T-helper 22 cell (primary cell): ENCODE data around the gene FAM186B.
A peak's percentile ranks its signal among the peaks of the same experiment; 100 is the strongest.

Experiments used
- DNase-seq: peaks from one replicate; pipeline ENCODE4 v3.0.0-alpha.2; 2020; ENCODE audit warnings: low read depth

FAM186B gene

GRCh38 chr12:49567611-49568441, 37.6 kb downstream of the FAM186B start, which contains the start of gene MCRS1:
MCRS1 (minus strand) TSS chr12:49568142; CDS start chr12:49566731, 1,411 bp downstream.
- DNase-seq: peak; percentile 81

DNA sequence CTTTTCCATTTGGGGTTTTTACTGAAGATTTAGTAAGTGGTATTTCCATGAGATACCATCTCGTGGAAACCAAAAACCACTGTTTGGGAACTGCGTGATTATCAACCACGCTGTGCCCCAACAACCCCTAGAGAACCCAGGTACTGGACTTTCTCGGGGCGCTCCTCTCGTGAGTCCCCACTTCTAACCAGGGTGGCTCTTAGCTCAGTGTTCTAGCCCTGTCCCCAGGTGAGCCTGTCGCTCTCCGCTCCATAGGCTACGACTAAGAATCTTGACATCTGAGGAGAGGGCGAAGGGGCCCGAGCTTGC, 38.2 kb downstream of the FAM186B start:
- DNase-seq: no peak

DNA sequence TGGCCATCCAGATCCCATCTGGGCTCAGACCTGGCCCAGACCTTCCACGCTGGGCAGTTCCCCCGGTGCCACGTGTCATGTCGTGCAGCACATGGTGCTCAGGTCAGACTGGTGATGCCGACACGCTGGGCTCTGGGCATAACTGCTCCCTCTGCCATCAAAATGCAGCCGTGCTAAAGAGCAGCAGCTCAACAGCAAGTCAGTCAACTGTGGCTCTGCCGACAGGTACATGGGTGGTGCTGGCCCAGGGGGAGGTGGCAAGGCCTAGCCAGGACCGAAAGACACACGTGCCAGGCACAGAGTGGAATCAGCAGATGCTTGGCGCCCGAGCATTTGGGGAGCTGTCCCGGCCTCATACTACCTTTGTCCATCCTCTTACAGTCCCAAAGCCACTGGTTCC, 39.1 kb downstream of the FAM186B start:
- no peak for DNase-seq

- no peak for DNase-seq
These were observed 39.8 kb downstream of the FAM186B start for GRCh38 chr12:49565406-49566265.

DNA sequence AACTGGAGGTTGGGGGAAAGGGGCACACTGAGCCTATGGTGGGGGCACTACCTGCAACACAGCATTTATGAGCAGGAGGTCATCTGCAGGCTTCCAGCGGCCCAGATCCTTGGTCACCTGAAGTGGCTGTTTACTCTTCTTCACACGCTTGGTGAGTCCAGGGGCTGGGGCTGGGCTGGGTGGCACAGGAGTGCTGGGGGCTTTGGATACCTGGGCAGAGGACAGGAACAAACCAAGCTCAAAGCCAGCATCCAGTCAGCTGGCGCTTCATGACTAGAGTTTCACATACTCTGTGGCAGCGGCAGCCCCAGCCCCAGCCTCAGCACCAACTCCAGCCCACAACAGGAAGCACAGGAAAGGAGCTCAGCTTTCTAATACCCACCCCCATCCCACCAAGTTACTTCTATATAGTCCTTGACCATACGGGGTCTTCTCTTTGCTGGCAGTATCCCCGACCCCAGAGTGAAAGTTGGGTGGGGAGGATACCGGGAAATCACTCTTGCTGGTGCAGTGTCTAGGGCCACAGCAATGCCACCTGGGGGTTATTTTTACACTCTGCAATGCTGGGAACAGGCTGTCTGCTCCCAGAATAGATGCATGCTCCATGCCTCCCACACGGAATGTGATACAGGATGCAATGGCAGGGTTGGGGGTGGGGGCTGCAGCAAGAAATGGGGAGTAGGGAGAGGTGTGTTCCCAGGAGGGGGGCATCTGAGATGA, 40.6 kb downstream of the FAM186B start:
- no peak for DNase-seq

DNA sequence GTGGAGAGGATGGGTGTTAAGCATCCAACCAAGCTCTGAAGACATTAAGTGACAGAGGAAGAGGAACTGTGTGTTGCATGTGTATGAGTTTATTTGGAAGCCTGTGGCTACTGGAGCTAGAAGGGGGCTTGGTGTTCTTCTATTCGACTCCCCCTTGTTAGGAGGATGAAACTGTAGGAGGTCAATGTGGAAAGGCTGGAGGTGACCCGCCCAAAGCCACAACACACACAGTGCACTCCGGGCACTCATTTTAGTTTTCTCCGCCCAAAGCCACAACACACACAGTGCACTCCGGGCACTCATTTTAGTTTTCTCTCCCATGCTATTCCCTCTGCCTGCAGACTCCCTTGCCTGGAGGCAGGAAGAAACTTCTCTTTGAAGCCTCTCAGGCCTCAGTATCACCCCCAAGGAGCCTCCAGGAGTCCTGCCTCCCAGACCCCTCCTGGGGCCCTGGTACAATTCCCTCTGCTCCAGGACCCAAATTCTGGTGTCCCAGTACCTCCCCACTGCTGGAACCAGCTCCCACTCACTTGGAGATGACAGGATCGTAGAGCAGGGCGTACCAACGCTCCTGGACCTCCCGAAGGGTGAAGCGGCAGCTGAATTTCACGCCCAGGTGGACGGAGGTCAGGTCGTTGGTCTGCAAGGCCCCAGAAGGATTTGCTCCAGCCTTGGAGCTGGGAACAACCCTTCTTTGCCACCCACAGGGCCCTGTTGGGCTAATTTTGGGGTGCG, 41.3 kb downstream of the FAM186B start:
- no peak for DNase-seq

DNA sequence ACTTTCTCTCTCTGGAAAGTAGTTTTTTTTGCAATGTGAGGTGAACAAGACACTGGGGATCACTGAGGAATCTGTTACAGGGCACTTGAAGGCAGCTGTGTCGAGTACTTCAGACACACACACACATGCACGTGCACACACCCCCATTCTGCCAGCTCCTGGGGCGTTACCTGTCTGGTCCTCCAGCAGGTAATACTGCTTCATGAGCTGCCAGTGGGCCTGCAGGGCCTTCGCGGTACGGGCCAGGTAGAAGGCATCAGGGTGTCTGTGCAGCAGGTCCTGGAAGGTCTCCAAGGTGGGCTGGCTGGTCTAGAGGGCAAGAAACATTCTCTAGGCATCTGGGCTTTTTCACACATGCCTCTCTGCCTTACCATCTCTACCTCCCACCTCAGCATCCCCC, 42.6 kb downstream of the FAM186B start:
- DNase-seq: no peak

- DNase-seq: no peak
These were observed 43.2 kb downstream of the FAM186B start for GRCh38 chr12:49562233-49562632.

DNA sequence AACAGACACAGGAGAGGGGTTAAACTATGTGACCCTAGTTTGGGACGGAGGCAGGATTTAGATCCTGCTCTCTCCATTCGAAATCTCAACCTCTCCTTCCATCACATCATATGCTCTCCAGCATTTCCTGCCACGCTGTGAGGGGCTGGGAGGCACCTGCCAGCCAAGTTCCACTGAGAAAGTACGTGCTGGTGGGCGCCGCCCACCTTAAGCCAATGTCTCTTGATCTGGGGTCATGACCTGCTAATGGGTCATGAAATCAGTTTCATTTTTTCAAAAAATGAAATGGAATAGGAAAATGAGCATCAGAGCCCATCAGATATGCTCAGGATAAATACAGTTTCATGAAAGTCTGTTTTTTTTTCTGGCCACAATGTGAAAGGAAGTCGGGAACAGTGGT, 44.7 kb downstream of the FAM186B start:
- DNase-seq: no peak

DNA sequence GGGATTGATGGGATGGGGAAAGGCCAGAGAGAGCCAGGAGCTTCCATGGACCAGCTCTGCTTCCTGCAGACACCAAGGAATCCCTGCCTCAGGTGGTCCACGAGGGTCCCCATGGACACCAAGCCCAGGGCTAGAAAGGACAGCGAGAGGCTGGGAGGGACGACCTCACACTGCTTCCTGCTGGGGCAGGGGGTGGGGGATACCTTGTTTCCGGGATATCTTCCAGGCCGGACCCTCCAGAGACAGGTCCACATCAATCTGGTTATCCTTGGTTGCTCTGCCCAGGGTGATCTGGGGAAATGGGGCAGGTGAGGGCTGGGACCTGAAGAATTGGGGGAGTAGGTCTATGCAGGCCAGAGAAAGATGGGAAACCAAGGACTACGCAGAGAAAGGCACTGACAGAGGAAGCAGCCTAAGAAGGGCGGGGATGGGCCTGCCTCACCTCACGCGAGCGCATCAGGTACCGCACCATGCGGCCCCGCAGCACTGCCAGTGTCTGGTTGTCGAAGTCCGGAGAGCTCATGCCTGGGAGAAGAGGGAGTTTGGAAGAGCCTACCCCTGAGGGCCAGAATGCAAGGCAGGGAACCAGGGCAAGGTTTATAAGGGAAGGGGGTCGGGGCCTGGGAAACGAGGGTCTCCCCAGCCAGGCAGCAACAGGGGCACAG, 46.3 kb downstream of the FAM186B start:
- DNase-seq: no peak

DNA sequence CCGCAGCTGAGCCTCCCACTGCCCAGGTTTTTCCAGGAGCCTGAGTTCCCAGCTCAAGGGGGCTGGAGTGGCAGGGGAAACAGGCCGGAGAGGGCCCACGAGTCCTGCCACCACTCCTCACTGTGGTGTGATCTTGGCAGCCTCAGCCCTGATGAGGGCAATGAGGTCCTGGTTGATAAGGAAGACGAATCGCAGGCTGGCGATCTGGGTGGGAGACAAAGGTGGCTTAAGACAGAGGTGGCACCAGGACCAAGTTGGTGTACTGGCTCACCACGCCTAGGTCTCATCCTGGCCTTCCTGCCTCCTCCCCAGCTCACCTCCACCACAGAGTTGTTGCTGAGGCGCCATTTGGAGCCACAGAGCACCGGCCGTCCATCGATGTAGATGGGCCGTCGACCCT, 46.9 kb downstream of the FAM186B start:
- DNase-seq: no peak

- DNase-seq: no peak
These were observed 47.6 kb downstream of the FAM186B start for GRCh38 chr12:49557917-49558215.

DNA sequence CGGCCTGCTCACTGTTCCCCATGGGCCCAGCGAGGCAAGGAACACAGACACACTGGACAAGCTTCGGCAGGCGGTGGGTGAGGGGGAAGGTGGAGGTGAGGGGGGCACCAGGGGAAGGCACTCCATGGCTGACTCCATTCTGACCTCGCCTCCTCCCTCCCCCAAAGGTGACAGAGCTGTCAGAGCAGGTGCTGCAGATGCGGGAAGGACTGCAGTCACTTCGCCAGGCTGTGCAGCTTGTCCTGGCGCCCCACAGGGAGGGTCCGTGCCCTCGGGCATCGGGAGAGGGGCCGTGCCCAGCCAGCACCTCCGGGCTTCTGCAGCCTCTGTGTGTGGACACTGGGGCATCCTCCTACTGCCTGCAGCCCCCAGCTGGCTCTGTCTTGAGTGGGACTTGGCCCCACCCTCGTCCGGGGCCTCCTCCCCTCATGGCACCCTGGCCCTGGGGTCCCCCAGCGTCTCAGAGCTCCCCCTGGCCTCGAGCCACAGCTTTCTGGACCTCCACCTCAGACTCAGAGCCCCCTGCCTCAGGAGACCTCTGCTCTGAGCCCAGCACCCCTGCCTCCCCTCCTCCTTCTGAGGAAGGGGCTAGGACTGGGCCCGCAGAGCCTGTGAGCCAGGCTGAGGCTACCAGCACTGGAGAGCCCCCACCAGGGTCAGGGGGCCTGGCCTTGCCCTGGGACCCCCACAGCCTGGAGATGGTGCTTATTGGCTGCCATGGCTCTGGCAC, 48.1 kb downstream of the FAM186B start:
- no peak for DNase-seq

GRCh38 chr12:49556391-49557186, 48.9 kb downstream of the FAM186B start:
- no peak for DNase-seq

DNA sequence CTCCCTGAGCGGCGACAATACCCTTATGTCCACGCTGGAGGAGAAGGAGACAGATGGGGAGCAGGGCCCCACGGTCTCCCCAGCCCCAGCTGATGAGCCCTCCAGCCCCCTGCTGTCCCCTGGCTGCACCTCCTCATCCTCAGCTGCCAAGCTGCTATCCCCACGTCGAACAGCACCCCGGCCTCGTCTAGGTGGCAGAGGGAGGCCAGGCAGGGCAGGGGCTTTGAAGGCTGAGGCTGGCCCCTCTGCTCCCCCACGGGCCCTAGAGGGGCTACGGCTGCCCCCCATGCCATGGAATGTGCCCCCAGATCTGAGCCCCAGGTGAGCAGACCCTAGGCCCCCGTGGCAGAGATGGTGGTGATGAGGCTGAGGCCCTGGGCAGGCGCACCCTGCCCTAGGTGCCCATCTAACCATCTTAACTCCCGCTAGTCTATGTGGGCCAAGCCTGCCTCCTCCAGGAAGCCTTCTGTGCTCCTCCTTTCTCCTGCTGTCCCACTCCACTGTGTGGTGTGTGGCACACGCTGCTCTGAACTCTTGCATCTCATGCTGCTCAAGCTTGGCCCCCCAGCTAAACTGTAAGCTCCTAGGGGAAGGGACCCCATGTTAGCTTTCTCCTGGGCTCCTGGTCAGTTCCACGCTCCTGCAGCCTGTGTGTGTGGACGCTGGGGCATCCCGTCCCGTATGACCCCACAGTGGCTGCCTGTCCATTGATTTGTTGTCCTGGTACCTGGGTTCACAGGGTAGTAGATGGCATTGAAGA, 49.6 kb downstream of the FAM186B start:
- no peak for DNase-seq

GRCh38 chr12:49554266-49554665, 51.2 kb downstream of the FAM186B start:
- DNase-seq: no peak

DNA sequence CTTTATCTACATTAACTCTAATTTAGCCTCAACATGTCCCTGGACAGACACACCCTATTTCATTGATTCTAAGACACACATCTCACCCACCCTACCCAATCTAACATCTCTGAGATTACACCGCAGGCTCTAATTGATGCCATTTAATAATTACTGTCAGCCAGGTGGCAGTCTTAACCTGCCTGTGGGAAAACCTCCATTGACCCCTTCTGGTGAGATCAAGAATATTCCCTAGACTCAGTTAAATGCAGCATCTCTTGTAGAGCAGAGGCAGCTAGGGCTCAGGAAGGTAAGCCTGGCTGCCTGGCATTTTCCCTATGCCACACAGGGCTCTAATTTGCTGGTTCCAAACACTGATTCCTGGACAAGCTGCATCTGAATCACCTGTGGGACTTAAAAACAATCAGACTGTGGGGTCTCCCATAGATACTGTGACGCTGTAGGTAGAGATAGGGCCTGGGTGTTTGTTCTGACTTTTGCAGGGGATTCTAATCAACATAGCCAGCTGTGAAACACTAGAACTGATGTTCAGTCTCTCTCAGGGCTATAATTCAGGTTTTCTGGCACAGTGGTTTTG, 51.8 kb downstream of the FAM186B start:
- no peak for DNase-seq

DNA sequence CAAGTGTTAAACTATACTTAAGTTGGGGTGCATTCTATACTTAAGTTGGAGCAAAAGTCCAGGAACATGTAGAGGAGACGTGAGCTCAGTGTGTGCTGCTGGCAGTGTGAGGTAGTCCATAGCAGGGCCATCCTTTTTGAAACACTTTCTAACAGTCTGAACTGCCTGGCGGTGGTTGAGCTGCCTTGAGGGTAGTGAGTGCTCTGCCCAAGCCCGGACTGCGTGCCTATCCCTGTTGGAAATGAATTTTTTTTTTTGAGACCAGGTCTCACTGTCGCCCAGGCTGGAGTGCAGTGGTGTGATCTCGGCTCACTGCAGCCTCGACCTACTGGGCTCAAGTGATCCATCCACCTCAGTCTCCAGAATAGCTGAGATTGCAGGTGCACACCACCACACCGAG, 52.5 kb downstream of the FAM186B start:
- DNase-seq: no peak

- no peak for DNase-seq
These were observed 53.0 kb downstream of the FAM186B start for GRCh38 chr12:49552425-49552824.
